ENCODE measurements around the gene SMIM27.
"Not testable (repeated sequence)": the region's sequence is repeated elsewhere in the genome, so short reads cannot be mapped to it uniquely, and the experiment has no call there.

The SMIM27 gene, protein sequence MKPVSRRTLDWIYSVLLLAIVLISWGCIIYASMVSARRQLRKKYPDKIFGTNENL

DNA sequence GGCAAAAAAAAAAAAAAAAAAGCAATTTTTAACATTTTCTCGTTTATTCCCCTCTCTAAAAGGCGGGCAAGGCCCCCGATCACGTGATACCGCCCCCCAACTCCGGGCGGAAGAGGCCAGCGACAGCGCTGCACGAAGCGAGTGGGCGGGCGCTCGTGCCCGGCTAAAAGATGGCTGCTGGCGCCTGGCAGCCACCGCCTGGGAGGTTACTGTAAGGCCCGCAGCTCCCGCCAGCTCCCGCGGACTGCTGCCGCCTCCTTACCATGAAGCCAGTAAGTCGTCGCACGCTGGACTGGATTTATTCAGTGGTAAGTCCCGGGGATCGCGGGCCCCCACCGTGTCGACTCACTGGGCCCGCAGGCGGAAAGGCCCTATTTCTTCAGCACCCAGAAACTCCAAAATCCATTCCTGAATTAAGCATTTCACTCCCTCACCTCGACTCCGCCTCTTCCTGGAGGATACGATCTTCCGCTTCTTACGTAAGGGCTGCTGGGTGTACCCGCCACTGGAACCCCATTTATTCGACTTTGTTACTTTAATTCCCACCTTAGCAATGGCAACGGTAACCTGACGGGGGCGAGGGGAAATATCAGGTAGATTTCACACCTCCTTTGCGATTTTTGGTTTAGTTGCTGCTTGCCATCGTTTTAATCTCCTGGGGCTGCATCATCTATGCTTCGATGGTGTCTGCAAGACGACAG lies at the start of gene SMIM27, which contains the start of gene TOPORS:
TSS of gene SMIM27 (plus strand) at position 156 of the 701 bp plus-strand sequence. CDS start at position 264, 108 bp downstream.
TSS of gene TOPORS (minus strand) at position 415 of the 701 bp plus-strand sequence. CDS start at position 265, 150 bp downstream.
- H3K4me3 ChIP-seq (ENCODE audit: low read depth, low read length): peak within 1 kb of the TSS; percentile 91

DNA sequence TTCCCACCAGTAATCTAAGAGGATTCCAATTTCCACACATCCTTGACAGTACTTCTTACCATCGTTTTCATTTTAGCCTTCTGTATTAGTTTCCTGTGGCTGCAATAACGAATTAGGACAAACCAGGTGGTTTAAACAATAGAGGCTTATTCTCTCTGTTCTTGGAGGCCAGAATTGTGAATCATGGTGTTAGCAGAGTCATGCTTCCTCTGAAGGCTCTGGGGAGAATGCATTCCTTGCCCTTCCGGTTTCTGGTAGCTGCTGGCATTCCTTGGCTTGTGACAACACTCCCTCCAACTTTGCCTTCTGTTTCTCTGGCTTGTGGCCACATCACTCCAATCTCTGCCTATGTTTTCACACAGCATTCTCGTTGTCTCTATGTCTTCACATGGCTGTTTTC lies 49.7 kb upstream of the SMIM27 start:
- H3K4me3 ChIP-seq (ENCODE audit: low read depth, low read length): no peak overlapping the region

DNA sequence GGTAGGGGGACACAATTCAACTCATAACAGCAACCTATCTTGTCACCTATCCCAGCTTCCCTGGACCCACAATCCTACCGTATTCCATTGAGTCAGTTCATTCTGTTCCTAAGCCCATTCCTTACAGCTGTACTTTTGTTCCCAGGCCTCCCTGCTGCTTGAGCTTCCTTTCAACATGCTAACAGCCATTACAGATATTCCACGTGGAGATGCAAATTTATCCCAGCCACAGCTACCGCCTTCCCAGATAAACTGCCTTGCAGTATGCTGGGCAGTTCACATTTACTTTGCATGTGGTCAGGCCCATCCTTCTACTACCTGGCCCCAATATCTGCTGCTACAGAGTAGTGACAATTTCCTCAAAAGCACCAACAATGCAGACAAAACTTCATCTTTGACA lies 49.1 kb upstream of the SMIM27 start:
- no peak overlapping the region for H3K4me3 ChIP-seq (ENCODE audit: low read depth, low read length)

DNA sequence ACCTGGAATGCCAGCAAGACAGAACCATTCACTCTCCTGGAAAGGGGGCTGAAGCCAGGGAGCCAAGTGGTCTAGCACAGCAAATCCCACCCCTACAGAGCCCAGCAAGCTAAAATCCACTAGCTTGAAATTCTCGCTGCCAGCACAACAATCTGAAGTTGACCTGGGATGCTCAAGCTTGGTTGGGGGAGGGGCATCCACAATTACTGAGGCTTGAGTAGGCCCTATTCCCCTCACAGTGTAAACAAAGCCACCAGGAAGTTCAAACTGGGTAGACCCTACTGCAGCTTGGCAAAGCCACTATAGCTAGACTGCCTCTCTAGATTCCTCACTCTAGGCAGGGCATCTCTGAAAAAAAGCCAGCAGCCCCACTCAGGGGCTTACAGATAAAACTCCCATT lies 43.4 kb upstream of the SMIM27 start:
- no peak overlapping the region for H3K4me3 ChIP-seq (ENCODE audit: low read depth, low read length)

DNA sequence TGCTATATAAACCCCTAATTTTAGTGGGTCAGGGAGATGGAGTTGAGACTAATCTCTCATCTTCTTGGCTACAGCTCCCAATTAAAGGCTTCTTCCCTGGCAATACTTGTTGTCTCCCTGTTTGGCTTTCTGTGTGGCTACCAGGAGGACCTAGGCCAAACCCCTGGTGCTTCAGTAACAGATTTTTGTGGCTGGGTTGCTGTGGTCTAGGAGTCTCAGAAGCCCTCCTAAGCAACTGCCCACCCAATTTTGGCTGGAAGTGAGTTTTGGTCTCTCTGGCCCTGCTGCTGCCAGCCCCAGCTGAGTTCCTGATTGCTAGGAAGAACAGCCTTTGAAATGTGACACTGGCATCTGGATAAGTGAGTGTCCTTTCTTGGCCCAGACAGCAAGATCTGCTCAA lies 35.9 kb upstream of the SMIM27 start:
- H3K4me3 ChIP-seq (ENCODE audit: low read depth, low read length): no peak overlapping the region

DNA sequence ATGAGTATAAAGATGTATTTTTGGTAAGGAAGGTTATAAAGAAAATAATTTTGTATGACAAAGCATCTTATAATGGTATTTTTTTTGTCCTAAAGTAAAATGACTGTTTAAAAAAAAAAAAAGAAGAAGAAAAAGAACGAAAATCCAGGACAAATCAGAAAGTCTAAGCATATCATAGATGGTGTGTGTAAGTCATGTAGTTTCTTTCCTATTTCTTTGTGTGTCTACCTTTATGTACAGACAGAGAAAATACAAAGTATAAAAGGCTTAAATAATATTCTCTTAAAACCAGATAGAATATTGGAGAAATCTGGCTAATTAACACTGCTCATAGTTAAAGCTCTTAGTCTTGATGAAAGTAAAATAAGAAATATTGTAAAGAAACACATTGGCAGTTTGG lies 33.9 kb upstream of the SMIM27 start:
- no peak overlapping the region for H3K4me3 ChIP-seq (ENCODE audit: low read depth, low read length)

DNA sequence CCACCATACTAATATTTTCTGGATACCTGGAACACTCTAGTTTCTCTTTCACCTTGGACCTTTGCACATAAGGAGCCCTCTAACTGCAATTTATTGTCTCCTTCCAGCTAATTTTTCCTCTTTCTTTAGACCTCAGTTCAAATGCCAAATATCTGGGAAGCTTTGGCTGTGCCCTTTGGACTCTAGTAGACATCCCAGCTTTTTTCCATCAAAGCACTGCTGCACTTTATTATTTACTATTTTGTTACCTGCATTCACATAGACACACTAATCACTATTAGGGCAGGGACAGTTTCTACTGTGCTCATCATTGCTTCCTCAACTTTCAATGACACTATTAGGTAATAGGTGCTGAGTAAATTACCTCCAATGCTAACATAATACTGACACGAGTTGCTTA lies 28.2 kb upstream of the SMIM27 start:
- H3K4me3 ChIP-seq (ENCODE audit: low read depth, low read length): no peak overlapping the region

DNA sequence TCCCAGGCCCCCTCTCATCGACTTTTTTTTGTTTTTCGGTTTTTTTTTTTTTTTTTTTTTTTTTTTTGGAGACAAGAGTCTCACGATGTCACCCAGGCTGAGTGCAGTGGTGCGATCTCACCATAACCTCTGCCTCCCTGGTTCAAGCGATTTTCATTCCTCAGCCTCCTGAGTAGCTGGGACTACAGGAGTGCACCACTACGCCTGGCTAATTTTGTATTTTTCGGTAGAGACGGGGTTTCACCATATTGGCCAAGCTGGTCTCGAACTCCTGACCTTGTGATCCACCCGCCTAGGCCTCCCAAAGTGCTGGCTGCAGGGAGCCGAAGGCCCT lies 27.6 kb upstream of the SMIM27 start:
- H3K4me3 ChIP-seq (ENCODE audit: low read depth, low read length): peak overlapping the region; percentile 71

DNA sequence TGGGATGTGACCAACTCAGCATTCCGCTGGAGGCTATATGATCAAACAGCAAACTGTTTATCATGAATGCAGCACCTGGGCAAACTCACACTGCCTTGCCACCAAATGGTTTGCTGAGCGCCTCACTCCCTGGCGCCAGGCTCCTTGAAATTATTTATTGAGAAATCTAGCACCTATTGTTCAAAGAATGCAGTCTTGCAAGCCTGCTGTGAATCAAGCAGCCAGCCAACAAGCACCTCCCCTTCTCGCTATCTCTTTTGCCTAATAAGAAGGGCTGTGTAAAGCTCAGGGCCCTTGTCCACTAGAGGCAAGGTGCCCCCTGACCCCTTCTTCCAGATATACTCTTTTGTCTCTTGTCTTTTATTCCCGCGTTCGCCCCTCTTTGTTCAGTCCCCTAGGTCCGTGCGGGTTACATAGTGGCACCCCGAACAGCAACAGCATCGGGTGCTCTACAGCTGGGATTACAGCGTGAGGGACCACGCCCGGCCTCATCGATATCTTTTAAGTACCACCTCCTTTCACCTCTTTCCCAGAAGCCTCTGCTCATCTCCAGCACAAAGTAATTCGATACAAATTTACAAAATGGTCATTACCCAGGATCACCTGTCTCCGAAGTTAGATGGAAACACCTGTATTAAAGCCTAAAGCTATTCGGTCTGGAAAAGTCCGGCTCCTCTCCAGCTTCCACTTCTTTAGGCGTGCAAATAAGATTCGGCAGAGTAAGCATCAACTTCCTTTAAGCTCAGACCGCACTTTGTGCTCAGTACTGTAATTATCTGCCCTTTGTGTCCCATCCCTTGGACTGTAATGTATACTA lies 27.0 kb upstream of the SMIM27 start:
- H3K4me3 ChIP-seq (ENCODE audit: low read depth, low read length): peak overlapping the region; percentile 71

DNA sequence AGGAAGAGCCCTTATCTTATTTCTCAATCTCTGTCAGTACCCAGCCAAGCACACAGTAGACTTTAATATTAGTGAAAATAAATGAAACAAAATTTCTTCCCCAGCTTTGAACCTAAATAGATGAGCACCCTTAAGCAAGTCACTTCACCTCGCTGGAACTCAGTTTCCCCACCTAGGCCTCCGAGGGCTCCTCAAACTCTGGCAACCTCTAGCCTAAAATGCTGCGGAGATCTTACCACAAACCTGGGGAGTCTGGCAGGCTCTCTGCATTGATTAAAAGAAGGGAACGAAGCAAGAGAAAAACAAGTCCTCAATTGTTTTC lies 26.5 kb upstream of the SMIM27 start:
- peak overlapping the region; percentile 71 for H3K4me3 ChIP-seq (ENCODE audit: low read depth, low read length)

DNA sequence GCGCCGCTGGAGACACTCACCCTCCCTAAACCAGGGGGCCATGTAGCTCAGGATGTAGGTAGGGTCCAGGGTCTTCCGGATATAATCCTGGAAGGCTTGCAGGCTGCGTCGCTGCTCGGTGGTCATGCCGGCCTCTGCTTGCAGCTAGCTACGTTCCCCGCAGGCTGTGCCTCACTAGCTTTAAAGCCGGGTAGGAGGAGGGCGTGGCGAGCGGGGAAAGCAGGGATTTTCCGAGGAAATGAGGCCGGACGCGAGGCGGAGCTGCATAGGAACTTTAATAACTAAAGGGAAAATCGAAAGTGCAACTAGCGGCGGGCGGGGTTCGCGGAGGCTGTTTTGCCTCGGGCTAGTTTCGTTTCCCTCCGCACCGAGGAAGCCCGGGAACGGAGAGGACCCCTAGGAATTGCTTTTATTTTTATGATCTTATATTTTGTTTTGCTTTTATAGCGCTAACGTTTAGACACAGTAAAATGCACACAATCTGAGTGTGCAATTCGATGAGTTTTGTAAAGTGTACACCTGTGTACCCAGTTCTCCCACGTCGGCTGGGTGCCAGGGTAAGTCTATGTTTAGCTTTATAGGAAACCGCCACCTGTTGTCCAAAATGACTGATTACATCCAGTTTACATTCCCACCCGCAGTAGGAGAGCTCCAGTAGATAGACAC lies 26.0 kb upstream of the SMIM27 start, which contains the start of gene RIGI:
TSS of gene RIGI (minus strand) at position 156 of the 666 bp plus-strand sequence. CDS start at position 126, 30 bp downstream.
- H3K4me3 ChIP-seq (ENCODE audit: low read depth, low read length): peak within 1 kb of the TSS; percentile 71

DNA sequence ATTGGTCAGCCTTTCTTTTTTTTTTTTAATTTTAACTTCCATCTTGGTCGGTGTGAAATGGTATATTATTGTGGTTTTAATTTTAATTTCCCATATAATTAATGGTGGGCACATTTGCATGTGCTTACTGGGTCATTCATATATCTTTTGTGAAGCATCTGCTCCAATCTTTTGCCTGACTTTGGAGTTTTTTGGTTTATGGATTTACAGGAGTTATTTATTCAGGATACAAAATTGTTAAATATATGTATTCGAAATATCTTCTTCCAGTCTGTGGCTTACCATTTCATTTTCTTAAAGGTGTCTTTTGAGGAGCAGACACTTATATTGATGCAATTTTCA lies 25.4 kb upstream of the SMIM27 start:
- H3K4me3 ChIP-seq (ENCODE audit: low read depth, low read length): peak overlapping the region; percentile 71

DNA sequence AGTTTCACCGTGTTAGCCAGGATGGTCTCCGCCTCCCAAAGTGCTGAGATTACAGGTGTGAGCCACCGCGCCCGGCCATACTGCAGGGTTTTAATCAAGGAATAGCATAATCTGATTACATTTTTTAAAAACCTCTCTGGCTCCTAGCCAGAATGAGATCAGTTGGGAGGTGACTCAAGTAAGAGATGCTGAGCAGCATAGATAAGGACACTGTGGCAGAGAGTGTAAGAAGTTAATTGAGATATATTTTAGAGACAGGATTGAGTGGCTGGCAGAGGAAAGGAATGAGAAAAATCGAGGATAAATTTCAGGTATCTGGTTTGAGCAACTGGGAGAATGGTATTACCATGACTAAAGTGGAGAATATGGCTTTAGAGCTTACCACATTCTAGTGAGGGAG lies 18.8 kb upstream of the SMIM27 start:
- no peak overlapping the region for H3K4me3 ChIP-seq (ENCODE audit: low read depth, low read length)

DNA sequence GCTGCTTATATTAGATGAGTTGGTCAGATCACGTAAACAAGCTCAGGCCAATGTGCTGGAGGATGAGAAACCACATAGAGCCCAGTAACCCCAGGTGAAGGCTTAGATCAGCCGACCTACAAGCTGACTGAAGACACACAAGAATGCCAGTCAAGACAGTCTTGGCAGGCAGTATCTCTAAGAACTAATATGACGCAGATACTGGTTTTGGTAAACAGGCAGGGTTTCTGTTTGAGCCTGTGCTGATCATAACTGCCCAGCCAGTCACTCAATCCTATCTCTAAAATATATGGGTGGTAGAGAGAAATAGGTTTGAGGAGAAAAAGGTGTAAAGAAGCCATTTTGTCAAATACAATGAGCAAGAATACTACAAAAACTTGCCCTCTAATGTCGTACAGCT lies 18.3 kb upstream of the SMIM27 start:
- no peak overlapping the region for H3K4me3 ChIP-seq (ENCODE audit: low read depth, low read length)

DNA sequence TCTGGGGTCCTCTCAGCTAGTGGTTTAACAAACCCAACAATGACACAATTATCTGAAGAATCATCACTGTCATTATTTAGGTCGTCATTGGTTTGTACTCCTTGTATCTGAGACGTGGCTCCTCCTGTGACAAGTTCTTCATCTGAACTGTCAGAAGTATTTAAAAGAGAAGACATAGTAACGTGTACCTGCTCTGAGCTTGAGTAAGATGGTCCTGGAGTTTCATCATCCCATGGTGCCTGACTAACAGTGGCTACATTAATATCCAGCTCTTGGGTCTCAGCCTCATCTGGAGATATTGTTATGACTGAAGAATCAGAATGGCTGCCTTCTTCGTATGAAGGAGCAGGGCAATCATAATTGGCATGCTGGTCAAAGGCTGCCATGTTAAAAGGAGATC lies 9.1 kb upstream of the SMIM27 start:
- H3K4me3 ChIP-seq (ENCODE audit: low read depth, low read length): no peak overlapping the region

DNA sequence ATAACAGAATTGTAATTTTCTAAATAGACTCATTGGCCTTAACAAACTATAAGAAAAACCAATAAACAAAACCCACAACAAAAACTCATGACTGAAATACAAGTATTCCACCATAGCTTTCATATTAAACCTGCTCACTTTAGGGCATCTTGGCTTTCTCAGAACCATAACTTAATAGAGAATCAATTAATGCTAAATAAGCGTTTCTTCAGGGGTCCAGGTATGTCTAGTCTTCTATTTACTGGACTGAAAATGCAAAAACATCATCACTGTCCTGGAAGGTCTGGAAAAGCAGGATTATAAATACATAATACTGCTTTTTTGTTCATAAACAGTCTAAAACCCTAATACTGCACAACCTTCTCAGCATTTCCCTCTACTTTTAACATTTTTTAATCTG lies 6.2 kb upstream of the SMIM27 start:
- no peak overlapping the region for H3K4me3 ChIP-seq (ENCODE audit: low read depth, low read length)

DNA sequence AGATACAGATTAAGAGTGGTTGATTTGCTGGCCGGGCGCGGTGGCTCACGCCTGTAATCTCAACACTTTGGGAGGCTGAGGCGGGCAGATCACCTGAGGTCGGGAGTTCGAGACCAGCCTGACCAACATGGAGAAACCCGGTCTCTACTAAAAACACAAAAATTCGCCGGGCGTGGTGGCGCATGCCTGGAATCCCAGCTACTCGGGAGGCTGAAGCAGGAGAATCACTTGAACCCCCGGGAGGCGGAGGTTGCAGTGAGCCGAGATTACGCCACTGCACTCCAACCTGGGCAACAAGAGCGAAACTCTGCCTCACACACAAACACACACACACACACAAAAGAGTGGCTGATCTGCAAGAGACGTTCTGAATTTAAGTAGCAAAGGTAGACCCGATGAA lies 3.9 kb upstream of the SMIM27 start:
- H3K4me3 ChIP-seq (ENCODE audit: low read depth, low read length): not testable (repeated sequence)

DNA sequence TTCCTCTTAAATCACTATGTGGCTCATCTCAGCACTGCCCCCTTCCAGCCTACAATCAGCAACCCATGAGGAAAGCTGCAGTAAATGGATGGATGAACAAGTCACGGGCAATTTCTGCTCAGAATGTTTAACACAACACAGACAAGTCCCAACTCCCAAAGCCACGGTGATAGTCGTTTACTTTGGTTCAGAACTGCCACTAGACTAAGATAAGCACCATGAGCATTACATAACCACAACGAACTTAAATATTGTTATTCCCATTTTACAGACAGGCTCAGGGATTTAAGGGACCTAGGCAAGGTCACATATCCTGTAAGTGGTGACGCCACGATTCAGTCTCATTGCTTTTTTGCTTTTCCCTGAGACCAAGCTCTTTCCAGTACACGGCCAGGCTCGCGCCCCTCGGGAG lies 2.0 kb upstream of the SMIM27 start:
- peak overlapping the region; percentile 91 for H3K4me3 ChIP-seq (ENCODE audit: low read depth, low read length)

DNA sequence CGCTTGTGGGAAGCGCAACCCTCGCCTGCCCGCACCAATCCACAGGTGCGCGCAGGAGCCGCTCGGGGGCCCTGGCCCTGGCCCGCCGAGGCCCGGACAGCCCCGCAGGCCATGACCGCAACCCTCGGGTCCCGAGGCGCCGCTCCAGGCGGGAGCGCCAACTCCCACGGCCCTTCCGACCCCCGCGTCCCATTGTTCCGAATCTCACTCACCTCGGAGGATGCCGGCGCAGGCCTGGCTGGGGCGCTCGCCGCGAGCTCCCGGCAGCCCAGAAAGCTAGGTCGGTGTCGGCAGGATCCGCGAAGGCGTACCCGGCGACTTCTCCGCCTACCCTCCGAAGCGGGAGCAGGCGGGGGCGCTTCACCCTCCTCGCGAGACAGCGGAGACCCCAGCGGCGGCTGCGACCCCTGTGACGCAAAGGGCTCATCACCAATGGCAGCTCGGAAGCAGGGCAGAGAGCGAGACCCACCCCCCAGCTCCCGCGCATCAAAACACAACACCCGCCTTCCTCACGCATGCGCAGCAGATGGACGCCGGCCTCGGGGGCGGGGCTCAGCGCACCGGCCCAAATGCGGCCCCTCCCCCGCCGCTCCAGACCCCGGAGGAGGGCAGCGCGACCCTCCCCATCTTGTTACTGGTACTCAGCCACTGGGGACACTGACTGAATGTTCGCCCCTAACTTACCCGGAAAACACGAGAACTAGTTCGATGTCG lies 1.4 kb upstream of the SMIM27 start:
- peak overlapping the region; percentile 91 for H3K4me3 ChIP-seq (ENCODE audit: low read depth, low read length)

DNA sequence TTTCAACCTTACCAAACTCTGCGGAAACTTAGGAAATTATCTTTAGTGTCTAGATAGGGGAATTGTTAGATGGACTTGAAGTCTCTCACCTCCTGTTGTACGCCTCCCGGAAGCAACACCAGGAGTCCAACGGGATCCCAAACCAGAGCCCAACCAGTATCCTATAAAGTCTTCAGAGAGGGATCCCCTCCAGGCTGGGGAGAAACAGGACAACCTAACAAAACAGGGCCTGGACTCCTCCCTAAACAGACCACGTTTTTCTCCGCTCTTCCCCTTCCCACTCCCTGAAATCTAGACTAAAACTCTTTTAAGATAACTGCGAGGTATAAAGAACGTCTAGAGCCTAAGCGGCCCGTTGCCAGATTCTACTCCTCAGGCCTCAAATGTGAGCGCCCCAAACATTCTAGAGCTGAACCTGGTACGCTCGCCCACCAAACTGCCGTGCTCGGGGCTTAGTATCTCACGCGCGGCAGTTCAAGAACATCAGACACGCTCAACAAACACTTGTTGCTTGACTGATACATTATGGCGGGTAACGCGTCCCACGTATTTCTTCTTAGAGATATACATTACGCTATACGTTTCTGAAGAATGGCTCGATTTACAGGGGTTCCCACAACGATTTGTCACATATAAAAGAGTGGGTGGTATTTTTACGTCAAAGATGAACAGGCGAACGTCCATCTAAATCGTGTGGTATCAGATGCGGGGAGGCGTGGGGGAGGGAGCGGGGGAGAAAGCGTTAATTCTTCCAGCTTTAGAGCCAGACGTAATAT lies 663 bp upstream of the SMIM27 start:
- H3K4me3 ChIP-seq (ENCODE audit: low read depth, low read length): peak overlapping the region; percentile 91

Data from iPS-11a (cell line).